ENCODE results near the gene PHYHIPL. TPM values are rescaled to one million over a fixed set of nuclear protein-coding genes. Genes with fewer than 3 reads are reported as not detected.

Gene PHYHIPL
- total and polyA plus RNA-seq, 2 donors (not counting 3 experiments of a cell fraction or from before 2014, with no cell fraction given) = not detected

DNA sequence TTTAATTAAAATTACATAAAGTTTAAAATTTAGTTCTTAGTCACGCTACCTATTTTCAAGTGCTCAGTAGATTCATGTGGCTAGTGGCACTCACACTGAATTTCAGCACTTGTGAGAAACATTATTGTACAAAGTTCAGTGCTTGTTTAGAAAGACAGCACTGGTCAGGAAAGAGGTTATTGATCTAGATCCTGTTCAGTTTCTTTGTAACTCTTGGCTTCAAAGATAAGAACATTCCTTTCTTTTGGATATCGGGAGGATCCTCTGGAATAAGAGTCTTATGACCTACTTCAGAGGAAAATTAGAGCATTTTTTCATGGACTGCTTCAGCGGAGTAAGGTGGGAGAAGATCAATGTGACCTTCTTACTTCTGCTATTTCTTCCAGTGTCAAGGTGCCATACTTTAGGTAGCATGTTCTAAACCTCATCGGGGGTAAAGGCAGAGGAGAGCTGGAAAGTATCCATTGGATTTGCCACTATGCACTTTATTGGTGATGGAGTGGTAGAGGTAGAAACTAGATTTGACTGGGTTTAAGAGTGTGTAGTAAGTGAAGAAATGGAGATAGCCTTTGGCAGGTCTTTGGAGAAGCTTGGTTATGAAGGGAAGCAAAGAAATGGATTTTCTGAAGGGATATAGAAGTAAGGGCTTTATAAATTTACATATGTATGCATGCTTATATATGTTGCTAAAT lies 39.9 kb downstream of the PHYHIPL start:
- dilution Hi-C loops (cut with MboI; ENCODE audit: extremely low pct_ligation_motif_present, low sequenced_read_pairs) = no loop called here
- ChIA-PET CTCF (no interaction called here), POLR2A (no interaction called here)

More for the DNA sequence above, 39.9 kb downstream of the PHYHIPL start:
- H2AFZ ChIP-seq (ENCODE audit: low read depth, low read length) = no peak overlapping the region
- no peaks in the 10 kb centered on the region for H3K4me1 ChIP-seq (ENCODE audit: control insufficient read depth, extremely low read depth, insufficient read depth, low read length)
- H3K36me3 ChIP-seq (ENCODE audit: control insufficient read depth in 2 of 2, extremely low read depth in 1 of 2, insufficient read depth in 2 of 2, low read length in 2 of 2) = no peaks in the 10 kb centered on the region
- intact Hi-C loops (cut with micrococcal nuclease) = no loop called here
- no TSS peak for BruUV-seq (replicated peaks)
- no peaks in the 10 kb centered on the region for H3K27me3 ChIP-seq (ENCODE audit: control insufficient read depth in 2 of 2, insufficient read depth in 2 of 2, low read length in 2 of 2)
- H3K9me3 ChIP-seq (replicated peaks; ENCODE audit: control insufficient read depth, insufficient read depth, low read length) = no peaks in the 10 kb centered on the region
- no peak overlapping the region for H3K27ac ChIP-seq (ENCODE audit: insufficient read depth, low read depth, low read length)
- no peak overlapping the region for H3K9ac ChIP-seq (replicated peaks; ENCODE audit: extremely low read depth, insufficient read depth, low read length)
- no peak for FAIRE-seq
- TF ChIP-seq, protein P1, sequence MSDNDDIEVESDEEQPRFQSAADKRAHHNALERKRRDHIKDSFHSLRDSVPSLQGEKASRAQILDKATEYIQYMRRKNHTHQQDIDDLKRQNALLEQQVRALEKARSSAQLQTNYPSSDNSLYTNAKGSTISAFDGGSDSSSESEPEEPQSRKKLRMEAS (IDR thresholded peaks at IDR 0.05; ENCODE audit: insufficient read depth, insufficient read length) = no peak
- TF ChIP-seq FOS (IDR thresholded peaks at IDR 0.05; ENCODE audit: borderline replicate concordance, insufficient read depth, low read length) (no peak), EZH2 (IDR thresholded peaks at IDR 0.05; ENCODE audit: borderline replicate concordance, low read depth, low read length, severe bottlenecking) (no peak), POLR2A (IDR thresholded peaks at IDR 0.05; ENCODE audit: low read depth, low read length) (no peak), POLR2AphosphoS5 (IDR thresholded peaks at IDR 0.05; ENCODE audit: insufficient read depth, low read depth, low read length) (no peak), JUN (IDR thresholded peaks at IDR 0.05; ENCODE audit: borderline replicate concordance, insufficient read depth, insufficient read length, low read depth) (no peak), GATA2 (IDR thresholded peaks at IDR 0.05; ENCODE audit: insufficient read depth, insufficient read length, low read depth, low read length) (no peak), MYC (IDR thresholded peaks at IDR 0.05; ENCODE audit: low read depth, low read length) (no peak)
- TF ChIP-seq, protein P2, sequence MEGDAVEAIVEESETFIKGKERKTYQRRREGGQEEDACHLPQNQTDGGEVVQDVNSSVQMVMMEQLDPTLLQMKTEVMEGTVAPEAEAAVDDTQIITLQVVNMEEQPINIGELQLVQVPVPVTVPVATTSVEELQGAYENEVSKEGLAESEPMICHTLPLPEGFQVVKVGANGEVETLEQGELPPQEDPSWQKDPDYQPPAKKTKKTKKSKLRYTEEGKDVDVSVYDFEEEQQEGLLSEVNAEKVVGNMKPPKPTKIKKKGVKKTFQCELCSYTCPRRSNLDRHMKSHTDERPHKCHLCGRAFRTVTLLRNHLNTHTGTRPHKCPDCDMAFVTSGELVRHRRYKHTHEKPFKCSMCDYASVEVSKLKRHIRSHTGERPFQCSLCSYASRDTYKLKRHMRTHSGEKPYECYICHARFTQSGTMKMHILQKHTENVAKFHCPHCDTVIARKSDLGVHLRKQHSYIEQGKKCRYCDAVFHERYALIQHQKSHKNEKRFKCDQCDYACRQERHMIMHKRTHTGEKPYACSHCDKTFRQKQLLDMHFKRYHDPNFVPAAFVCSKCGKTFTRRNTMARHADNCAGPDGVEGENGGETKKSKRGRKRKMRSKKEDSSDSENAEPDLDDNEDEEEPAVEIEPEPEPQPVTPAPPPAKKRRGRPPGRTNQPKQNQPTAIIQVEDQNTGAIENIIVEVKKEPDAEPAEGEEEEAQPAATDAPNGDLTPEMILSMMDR (IDR thresholded peaks at IDR 0.05; ENCODE audit: extremely low read depth in 1 of 2, insufficient read depth in 1 of 2, low read depth in 1 of 2, low read length in 2 of 2) = no peak
- no peaks in the 10 kb centered on the region for H4K20me1 ChIP-seq (replicated peaks; ENCODE audit: control insufficient read depth, extremely low read depth, insufficient read depth, low read length)
- no peak overlapping the region for H3K4me2 ChIP-seq (ENCODE audit: insufficient read depth, low read length)
- H3K4me3 ChIP-seq (replicated peaks in 1 of 3; ENCODE audit: insufficient read depth in 1 of 3, low read depth in 1 of 3, low read length in 3 of 3) = no peak overlapping the region
- DNase-seq (ENCODE audit: low read depth, low spot score) = no peak
- H3K79me2 ChIP-seq (ENCODE audit: control insufficient read depth, insufficient read depth, low read length) = no peaks in the 10 kb centered on the region
- no peaks in the 10 kb centered on the region for H3K9me1 ChIP-seq (replicated peaks; ENCODE audit: control insufficient read depth, extremely low read depth, insufficient read depth, low read length)

Measured in endothelial cell of umbilical vein (primary cell).